Right lobe of liver (tissue), 6 donors: ENCODE results near the gene ING3. TPM values are rescaled to one million over a fixed set of nuclear protein-coding genes. Genes with fewer than 3 reads are reported as not detected.

Experiments
- ATAC-seq, 4 donors: fragments of 200-7000 bp; cut with Tn5 transposase; one replicate each; pipeline ENCODE4 v1.9.1; 2020; ENCODE audit warnings: mild to moderate bottlenecking in 4 of 4, moderate library complexity in 4 of 4
- DNase-seq, 3 donors: peaks; one replicate each; pipeline ENCODE4 v3.0.0-alpha.2; 2020
- H3K27ac ChIP-seq, 3 donors: fragments of 200-600 bp; one replicate each; pipeline ENCODE4 v1.8.0; 2022
- H3K27me3 ChIP-seq, 2 donors: fragments of 200-600 bp; one replicate each; pipeline ENCODE4 v1.8.0; 2022
- H3K36me3 ChIP-seq, 4 donors: fragments of 200-600 bp; sonication (generic) in 1 of 4; one replicate each; pipeline versions ENCODE4 v1.5.1 to v1.8.0; 2017 to 2022; ENCODE audit warnings: control low read depth in 1 of 4
- H3K4me1 ChIP-seq, 4 donors: fragments of 200-600 bp; sonication (generic) in 1 of 4; one replicate each; pipeline versions ENCODE4 v1.5.1 to v1.8.0; 2017 to 2022; ENCODE audit warnings: control low read depth in 1 of 4
- H3K4me3 ChIP-seq, 3 donors: fragments of 200-600 bp; one replicate each; pipeline ENCODE4 v1.8.0; 2022
- H3K9me3 ChIP-seq, 4 donors: fragments of 200-600 bp; sonication (generic) in 1 of 4; one replicate each; pipeline versions ENCODE4 v1.5.1 to v1.8.0; 2017 to 2022; ENCODE audit warnings: control low read depth in 1 of 4
- CTCF ChIP-seq, 4 donors: fragments of 200-600 bp in 3 of 4; fragments of 450-650 bp in 1 of 4; IDR thresholded peaks; one replicate each; pipeline versions ENCODE4 v1.5.1 to v1.8.0; 2016 to 2022; ENCODE audit warnings: antibody characterized with exemption in 4 of 4, mild to moderate bottlenecking in 2 of 4
- POLR2A ChIP-seq: fragments of 450-650 bp; IDR thresholded peaks from one replicate; pipeline ENCODE4 v1.6.1; 2017; ENCODE audit warnings: antibody characterized with exemption, mild to moderate bottlenecking
- WGBS: methylation state at CpG from one replicate; pipeline ENCODE4 v1.1.6; 2018; ENCODE audit warnings: low coverage, low lambda C conversion rate; ENCODE audit not compliant: insufficient coverage; ENCODE audit errors: missing lambda C conversion rate; 5-methylcytosine and 5-hydroxymethylcytosine counted together
- intact Hi-C, 2 donors: fragments of 100-400 bp; cut with DNase I; formaldehyde crosslinking; loops; one replicate each; pipeline versions ENCODE4 v1.11.2 to v1.14.1; 2022
- total RNA-seq, 6 experiments: library from RNA; depleted of rRNA in 2 of 6; stranded (reverse); fragments of >200 nt in 2 of 6; fragmentation: NEBNext Ultra II Directional in 3 of 6; extraction: Animal tissue kit (Norgen Biotek cat#: 25700) in 3 of 6; gene quantifications; one replicate each; pipeline versions ENCODE4 v1.1.0 to v1.2.4, GENCODE V29; 2016 to 2023
- donor health status: DM: no; HTN: yes; CAD: no.
- donor health status: DM: no; HTN: no; CAD: no.
- donor health status: DM: no; HTN: no; CAD: no.
- donor health status: DM: no; HTN: yes; CAD: no.
- donor health status: DM: no; HTN: yes; CAD: no.

The ING3 gene
- total RNA-seq, 6 experiments from 2014 or later: 4.5 to 6.5 (median 6.2) TPM

- 44% methylated on average over 2 of the region's 2 CpGs for WGBS
- H3K27me3 ChIP-seq: no peaks in the 10 kb centered on the region
- TF ChIP-seq CTCF (IDR thresholded peaks at IDR 0.05) (no peak), POLR2A (no peak)
- H3K4me1 ChIP-seq: peaks cover 0 to 8% (median 0%) of the 10 kb centered on the region in 4 donors
- intact Hi-C loops: no loop called here
- peak overlapping the region in 2 of 3 donors; percentile 90 to 96 for H3K27ac ChIP-seq
- H3K4me3 ChIP-seq: peak overlapping the region in 2 of 3 donors; percentile 54 to 62
- DNase-seq (no peak), ATAC-seq (no peak)
- H3K36me3 ChIP-seq: peaks cover 0 to 36% (median 10%) of the 10 kb centered on the region in 4 donors
- H3K9me3 ChIP-seq: no peaks in the 10 kb centered on the region
Observed at GRCh38 chr7:120951826-120952225, 1.2 kb downstream of the ING3 start.

GRCh38 chr7:120955577-120956149 lies 5.1 kb downstream of the ING3 start:
- 81% methylated on average over 3 of the region's 3 CpGs for WGBS
- DNase-seq (no peak), ATAC-seq (no peak)
- Histone ChIP-seq H3K4me3 (no peak overlapping the region), H3K4me1 (peaks cover 0 to 8% (median 0%) of the 10 kb centered on the region in 4 donors), H3K9me3 (no peaks in the 10 kb centered on the region), H3K36me3 (peaks cover 0 to 41% (median 12%) of the 10 kb centered on the region in 4 donors), H3K27ac (no peak overlapping the region), H3K27me3 (no peaks in the 10 kb centered on the region)
- TF ChIP-seq CTCF (IDR thresholded peaks at IDR 0.05) (no peak), POLR2A (no peak)
- intact Hi-C loops: no loop called here

- no peak for ATAC-seq
- 90% methylated on average over 8 of the region's 8 CpGs for WGBS
- Histone ChIP-seq H3K4me3 (no peak overlapping the region), H3K27ac (no peak overlapping the region), H3K9me3 (no peaks in the 10 kb centered on the region), H3K27me3 (no peaks in the 10 kb centered on the region), H3K36me3 (peaks cover 0 to 23% (median 14%) of the 10 kb centered on the region in 4 donors), H3K4me1 (peaks cover 0 to 4% (median 0%) of the 10 kb centered on the region in 4 donors)
- intact Hi-C loops: no loop called here
- DNase-seq: no peak
- TF ChIP-seq POLR2A: no peak
- no peak for TF ChIP-seq CTCF (IDR thresholded peaks at IDR 0.05)
Observed at GRCh38 chr7:120959929-120960484, 9.4 kb downstream of the ING3 start.

- DNase-seq (no peak), ATAC-seq (no peak)
- WGBS: 88% methylated on average over 1 of the region's 1 CpG
- peaks cover 0 to 4% (median 0%) of the 10 kb centered on the region in 4 donors for H3K4me1 ChIP-seq
- TF ChIP-seq POLR2A (no peak), CTCF (IDR thresholded peaks at IDR 0.05) (no peak)
- intact Hi-C loops: no loop called here
- no peaks in the 10 kb centered on the region for H3K9me3 ChIP-seq
- H3K27me3 ChIP-seq: no peaks in the 10 kb centered on the region
- no peak overlapping the region for H3K4me3 ChIP-seq
- peaks cover 0 to 21% (median 8%) of the 10 kb centered on the region in 4 donors for H3K36me3 ChIP-seq
- H3K27ac ChIP-seq: no peak overlapping the region
Observed at GRCh38 chr7:120960714-120961113, 10.1 kb downstream of the ING3 start.
